Fibroblast of the aortic adventitia (primary cell): ENCODE data around the gene C9orf43. TPM values are rescaled to one million over a fixed set of nuclear protein-coding genes. Genes with fewer than 3 reads are reported as not detected.
"Not testable (repeated sequence)": the region's sequence is repeated elsewhere in the genome, so short reads cannot be mapped to it uniquely, and the experiment has no call there.

ENCODE experiments used
- DNase-seq: peaks from one replicate; pipeline ENCODE4 v3.0.0-alpha.2; 2010; ENCODE audit warnings: low read depth
- H3K4me3 ChIP-seq: 2 replicates; pipeline ENCODE4 v1.5.1; 2011; ENCODE audit warnings: low read depth, mild to moderate bottlenecking, control low read depth, low read length, moderate library complexity
- CTCF ChIP-seq: IDR thresholded peaks from 2 replicates; pipeline ENCODE4 v1.5.1; 2011; ENCODE audit warnings: mild to moderate bottlenecking, low read length, control low read depth, inconsistent platforms; ENCODE audit not compliant: insufficient read depth
- total RNA-seq: library from RNA; depleted of rRNA; stranded (reverse); fragments of >200 nt; gene quantifications from 2 replicates; pipeline ENCODE4 v1.2.3, GENCODE V29; 2012; ENCODE audit warnings: low replicate concordance

Gene C9orf43
- total RNA-seq = 0.63 and 1.7 TPM in 2 replicates

DNA sequence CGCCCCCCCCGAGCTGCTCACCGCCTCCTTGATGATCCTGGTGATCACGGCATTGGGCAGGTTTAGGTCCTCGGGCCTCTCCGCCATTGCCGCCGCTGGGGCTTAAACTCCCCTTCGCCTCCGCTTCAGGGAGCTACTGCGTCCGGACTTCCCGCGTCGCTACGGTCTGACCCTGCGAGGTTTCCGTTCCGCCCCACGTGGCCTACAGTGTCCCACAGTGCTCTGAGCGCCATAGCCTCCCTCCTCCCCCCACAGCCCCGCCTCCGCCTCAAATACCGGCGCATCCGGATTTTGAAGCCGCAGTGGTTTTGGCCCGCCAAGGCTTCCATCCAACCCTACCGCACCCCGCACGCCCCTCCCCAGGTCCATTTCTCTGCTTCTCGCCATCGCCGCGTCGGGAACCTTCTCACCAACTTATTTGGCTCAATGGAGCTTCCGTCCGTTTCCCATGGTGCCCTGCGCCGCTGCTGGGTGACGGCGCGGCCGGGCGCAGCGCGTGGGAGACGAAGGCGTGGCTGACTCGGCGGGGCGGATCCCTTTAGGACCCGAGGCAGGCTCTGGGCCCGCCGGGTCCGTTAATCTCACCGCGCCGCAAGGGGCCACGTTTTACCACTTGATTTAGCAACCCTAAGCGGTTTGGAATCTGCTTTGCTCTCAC lies at the start of gene C9orf43, which contains the start of gene POLE3:
Gene C9orf43 (plus strand): TSS at position 541 of the 658 bp plus-strand sequence. CDS start 2,747 bp downstream, outside the sequence.
Gene POLE3 (minus strand): TSS at position 469 of the 658 bp plus-strand sequence. CDS start 382 bp downstream, at position 87.
- DNase-seq = peak; percentile 93
- H3K4me3 ChIP-seq = peak within 1 kb of the TSS; percentile 98
- TF ChIP-seq CTCF = no peak

GRCh38 chr9:113361304-113362018 lies 49.1 kb upstream of the C9orf43 start:
- no peak for TF ChIP-seq CTCF

DNA sequence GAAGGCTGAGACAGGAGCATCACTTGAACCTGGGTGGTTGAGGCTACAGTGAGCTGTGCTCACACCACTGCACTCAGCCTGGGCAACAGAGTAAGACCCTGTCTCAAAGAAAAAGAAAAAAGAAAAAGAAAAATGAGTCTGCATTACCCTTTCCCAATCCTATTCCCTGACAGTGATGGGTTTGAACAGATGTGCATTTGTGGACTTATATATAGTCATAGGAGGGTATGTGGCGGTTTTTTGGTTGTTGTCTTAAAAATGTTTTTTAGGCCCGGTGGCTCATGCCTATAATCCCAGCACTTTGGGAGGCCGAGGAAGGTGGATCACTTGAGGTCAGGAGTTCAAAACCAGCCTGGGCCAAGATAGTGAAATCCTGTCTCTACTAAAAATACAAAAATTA lies 47.2 kb upstream of the C9orf43 start:
- no peak for DNase-seq
- no peak overlapping the region for H3K4me3 ChIP-seq
- no peak for TF ChIP-seq CTCF

More at GRCh38 chr9:113361304-113362018, 49.1 kb upstream of the C9orf43 start:
- peak; percentile 64 for DNase-seq
- no peak overlapping the region for H3K4me3 ChIP-seq

DNA sequence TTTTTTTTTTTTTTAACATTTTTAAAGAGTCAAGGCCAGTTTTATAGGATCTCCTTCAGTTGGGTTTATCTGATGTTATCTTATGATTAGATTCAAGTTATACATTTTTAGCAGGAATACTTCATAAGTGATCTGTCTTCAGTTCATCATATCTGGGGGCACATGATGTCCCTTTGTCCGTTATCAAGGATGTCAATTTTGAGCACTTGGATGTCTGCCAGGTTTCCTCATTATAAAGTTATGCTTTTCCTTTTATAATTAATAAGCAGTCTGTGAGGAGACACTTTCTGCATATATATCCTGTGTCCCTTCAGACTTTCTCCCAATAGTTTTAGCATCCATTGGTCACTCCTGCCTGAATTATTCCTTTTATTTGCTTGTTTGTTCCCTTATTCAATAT lies 45.6 kb upstream of the C9orf43 start:
- H3K4me3 ChIP-seq = no peak overlapping the region
- no peak for DNase-seq
- no peak for TF ChIP-seq CTCF

DNA sequence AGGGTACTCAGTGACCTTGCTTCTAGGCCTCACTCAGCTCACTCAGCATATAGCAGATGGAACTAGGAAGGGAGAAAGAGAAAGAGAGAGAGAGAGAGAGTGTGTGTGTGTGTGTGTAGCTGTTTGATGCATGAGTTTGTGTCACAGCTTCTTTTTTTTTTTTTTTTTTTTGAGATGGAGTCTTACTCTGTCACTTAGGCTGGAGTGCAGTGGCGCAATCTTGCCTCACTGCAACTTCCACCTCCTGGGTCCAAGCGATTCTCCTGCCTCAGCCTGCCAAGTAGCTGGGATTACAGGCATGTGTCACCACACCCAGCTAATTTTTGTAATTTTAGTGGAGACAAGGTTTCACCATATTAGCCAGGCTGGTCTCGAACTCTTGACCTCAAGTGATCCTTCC lies 44.9 kb upstream of the C9orf43 start:
- DNase-seq, H3K4me3 ChIP-seq: not testable (repeated sequence)

DNA sequence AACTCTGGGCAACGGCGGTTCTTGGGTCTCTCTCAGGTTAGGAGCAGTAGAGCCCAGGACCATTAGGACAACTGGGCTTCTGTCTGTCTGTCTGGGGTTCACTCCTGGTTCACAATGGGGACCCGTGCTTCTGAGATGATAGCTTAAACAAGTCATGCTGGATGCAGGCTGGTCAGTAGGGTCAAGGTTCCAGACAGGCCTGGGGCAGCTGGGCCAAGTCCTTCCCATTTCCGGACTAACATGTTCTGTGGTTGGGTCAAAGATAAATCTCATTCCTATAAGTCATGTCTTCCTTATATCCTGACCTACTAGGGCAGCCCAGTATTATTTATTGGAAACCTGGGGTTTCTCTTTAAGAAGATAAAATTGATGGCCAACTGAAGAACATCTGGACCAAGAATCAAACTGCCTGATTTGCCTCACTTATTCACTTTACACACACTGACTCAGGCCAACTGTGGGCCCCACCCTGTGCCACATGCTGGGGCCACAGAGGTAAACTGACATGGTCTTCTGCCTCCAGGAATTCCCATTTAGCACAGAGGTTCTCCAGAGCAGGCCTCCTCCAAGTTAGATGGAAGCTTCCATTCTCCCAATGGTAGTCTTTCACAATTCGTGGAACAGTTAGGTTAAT lies 42.1 kb upstream of the C9orf43 start:
- DNase-seq = no peak
- no peak for TF ChIP-seq CTCF
- H3K4me3 ChIP-seq = no peak overlapping the region
